IPS DF 4.7 (cell line): Measurements from ENCODE around the gene SMAD7.

Source experiments
- DNase-seq: peaks from one replicate; pipeline ENCODE4 v3.0.0-alpha.2; 2013; ENCODE audit warnings: low spot score; ENCODE audit errors: extremely low read depth

SMAD7 gene, protein sequence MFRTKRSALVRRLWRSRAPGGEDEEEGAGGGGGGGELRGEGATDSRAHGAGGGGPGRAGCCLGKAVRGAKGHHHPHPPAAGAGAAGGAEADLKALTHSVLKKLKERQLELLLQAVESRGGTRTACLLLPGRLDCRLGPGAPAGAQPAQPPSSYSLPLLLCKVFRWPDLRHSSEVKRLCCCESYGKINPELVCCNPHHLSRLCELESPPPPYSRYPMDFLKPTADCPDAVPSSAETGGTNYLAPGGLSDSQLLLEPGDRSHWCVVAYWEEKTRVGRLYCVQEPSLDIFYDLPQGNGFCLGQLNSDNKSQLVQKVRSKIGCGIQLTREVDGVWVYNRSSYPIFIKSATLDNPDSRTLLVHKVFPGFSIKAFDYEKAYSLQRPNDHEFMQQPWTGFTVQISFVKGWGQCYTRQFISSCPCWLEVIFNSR

DNA sequence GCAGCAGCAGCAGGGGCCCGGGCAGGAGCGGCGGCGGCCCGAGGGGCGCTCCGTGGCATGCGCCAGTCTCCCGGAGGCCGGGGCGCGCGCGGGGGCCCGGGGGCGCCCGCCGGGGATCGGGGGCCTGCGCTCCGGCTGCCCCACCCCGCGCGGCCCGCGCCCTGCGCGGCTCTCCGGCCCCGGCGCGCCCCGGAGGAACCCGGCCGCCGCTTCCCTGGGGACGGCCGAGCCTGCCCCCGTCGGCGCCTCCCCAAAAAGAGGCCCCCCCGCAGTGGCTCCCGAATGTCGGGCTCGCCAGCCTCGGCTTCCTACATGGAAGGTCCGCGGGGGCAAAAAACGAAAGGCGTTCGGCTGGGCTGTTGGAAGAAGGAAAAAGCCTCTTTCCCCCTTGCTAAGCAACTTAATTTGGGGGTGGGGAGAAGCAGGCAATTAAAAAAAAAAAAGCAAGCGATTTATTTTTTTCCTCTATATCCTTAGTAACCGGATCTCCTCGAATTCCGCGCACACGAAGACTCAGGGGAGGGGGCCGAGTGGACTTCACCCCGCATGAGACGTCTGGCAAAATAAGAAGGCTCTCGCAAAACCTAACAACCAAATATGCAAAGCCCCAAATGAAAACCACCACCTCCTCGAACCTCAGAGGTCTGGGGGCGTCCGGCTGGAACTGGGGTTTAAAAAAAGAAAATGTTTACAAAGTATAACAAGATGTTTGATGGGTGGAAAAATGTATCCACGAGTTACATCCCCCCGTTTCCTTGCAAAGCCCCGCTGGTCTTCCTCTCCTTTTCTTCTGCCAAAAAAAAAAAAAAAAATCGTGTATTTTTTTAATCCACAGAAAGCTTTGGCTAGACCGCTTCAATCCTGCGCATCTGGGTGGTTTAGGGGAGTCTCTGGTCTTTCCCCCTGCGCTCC lies at the start of gene SMAD7:
Gene SMAD7 (minus strand): TSS at position 430 of the 912 bp plus-strand sequence. CDS start 541 bp downstream, outside the sequence.
- DNase-seq, result no peak

DNA sequence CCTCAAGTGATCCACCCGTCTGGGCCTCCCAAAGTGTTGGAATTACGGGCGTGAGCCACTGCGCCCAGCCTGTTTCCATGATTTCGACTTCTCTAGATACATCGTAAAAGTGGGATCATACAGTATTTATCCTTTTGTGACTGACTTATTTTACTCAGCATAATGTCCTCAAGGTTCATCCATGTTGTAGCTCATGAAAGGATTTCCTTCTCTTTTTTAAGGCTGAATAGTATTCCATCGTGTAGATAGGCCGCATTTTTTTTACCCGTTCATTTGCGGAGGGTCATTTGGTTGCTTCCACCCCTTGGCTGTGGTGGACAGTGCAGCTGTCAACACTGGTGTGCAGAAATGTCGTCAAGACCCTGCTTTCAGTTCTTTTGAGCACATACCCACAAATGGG lies 48.8 kb upstream of the SMAD7 start:
- no peak for DNase-seq

DNA sequence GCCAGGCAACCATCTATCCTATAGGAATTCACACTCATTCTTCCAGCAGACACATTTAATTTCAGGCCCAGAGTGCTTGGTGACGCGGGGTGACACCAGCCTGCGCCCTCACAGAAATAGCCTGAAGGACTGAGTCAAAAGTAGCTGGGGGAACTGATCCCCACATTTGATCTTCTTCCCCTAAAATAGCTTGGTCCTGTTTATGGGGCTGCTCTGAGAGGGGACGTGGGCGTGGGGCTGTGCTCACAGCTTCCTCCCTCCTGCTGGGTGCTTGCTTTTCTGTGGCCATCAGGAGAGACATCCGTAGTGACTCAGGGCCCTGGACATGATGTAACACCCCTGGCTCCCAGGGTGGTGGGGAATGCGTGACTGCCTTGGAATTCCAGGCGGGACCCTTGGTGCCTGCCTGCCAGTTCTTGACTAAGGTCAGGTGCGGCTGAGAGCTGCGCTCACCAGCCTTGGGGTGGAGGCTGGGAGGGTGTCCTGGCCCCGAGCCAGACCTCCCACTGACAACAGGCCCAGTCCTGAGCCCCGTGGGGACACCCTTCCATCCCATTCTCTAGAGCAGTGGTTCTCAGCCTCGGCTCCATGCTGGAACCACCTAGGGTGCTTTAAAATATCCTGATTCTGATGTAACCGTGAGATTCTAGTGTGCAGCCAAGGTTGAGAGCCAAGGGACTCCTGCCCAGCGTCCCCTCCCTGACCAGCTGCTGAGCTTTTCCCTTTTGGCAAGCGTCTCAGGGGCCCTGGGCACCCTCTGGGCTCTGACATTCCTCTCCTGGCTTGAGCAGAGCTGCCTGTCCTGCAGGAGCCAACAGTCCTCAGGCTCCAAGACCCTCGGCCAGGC lies 47.4 kb upstream of the SMAD7 start:
- no peak for DNase-seq

DNA sequence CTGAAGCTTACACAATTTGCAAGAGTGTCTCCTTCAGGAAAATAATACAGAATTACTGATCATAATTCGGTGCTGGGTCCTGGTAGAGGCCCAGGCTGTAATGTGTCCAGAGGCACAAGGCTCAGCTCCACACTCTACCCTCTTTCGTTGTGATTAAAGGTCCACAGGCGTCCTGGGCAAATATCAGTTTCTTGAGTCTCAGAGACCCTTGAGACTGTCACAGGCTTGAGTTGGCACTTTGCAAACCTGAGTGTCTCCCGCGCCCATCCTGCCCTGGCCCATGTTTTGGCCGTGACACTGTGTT lies 46.9 kb upstream of the SMAD7 start:
- DNase-seq, result no peak

DNA sequence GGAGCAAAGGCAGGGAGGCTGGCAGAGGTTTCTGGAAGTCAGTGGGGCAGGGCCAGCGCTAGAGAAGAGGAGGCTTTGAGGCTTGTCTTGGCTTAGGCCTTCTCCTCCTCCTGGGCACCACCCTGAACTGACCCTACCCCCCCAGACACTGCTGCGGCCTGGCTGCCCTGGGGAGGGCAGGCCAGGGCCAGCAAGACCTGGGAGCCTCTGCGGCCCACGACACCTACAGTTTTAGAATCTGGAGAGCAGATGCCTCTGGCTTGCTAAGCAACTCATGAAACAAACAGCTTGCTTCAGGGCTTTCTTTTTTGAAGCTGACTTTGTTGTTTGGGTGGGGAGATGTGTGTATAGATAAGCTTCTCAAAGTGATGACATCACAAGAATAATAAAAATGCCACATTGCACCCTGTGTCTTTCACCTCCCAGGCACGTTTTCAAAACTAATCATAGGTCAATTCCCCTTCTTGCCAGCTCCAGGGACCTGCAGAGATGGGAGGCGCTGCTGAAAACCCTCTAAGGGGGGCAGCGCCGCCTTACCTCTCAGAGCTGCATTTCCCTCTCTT lies 46.2 kb upstream of the SMAD7 start:
- no peak for DNase-seq

DNA sequence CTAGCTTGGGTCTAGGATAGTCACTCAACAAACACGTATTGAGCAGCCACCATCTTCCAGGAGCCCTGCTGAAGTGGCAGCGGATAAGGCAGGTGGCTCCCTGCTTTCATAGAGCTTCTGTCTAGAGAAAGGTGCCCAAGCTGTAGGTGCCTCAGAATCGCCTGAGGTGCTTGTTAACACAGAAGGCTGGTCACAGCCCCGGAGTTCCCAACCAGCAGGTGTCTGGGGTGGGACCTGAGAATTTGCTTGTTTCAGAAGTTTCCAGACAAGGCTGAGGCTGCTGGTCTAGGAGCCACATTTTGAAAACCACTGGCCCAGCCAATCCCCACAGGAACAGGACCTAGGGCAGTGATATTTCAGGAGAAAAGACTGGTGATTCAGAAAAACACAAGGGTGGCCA lies 45.3 kb upstream of the SMAD7 start:
- no peak for DNase-seq

DNA sequence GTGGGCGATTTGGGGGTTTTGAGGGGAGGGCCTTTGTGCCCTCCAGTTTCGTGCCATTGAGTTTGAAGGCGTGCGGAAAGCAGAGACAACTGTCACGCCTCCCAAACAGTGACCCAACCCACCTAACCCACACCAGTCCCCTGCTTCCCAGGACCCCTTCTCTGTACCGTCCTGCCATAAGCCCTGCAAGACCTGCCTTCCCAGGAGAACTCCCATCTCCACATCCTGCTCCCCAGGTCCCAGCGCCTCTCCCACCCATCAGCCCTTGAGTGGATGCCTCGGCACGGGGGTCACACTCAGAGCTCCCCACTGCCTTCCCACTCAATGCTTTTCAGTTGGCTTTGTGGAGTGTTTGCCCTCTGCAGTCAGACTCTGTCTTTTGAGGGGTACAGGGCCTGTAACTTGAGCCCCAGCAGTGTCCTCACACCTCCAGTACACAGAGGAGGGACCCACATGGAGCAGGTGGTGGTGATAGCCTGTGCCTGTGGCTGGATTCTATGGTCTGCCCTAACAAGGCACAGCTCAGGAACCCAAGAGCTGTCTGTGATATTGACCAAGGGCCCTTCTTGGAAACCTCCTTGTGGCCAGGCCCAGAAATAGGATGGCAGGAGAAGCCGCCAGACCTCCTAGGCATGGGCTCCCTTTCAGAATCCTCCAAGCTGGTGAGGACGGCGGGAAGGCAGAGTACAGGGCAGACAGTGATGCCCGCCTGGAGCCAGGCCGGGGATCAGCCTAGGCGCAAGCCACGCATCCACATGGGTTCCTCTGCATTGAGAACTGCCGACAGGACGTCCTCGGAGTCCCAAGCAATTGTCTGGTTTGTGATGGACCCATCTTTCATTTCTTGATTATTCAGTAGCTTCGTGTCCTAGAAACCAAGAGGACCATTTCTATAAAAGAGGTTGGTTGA lies 44.4 kb upstream of the SMAD7 start:
- DNase-seq, result no peak

DNA sequence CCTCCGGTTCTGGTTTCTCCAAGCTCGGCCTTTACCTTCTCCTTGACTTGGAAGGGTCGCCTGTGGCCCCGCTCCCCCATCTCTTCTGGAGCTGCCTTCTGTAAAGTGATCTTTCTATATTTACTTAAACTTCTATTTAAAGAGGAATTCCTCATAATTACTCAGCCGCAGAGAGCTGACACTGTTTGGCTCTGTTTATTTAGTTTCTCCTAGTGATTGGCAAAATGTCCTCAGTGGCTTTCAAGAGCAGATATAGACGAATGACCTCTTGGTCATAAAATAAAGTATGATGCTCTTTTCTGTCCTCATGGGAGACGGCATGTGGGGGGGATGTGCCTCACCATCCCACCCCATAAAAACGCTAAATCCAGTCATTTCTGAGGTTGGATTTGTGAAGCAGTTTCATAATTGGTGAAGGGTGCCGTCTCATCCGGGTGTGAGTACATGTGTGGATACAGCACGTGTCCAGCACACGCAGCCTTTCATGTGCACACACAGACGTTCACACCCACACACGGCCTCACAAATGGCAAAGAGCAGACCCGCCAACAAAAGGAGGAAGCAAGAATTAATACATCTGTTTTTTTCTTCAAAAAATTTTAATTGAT lies 43.4 kb upstream of the SMAD7 start:
- DNase-seq, result no peak

DNA sequence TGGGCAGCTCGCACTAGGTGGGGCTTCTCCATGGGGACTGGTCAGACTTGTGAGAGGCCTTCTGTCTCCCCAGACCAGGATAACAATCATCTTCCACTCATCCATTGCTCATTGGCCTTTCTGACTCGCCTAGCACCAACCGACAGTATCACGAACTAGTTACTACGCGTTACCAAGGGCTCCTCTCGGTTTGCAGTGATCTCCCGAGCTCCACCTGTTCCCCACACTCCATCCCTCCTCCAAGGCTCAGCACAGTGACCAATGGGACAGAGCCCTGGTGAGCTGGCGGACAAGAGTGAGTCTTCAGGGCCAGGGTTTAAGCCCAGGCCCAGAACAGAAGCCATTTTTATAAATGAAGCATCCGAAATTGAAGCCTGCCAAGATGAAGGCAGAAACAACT lies 42.8 kb upstream of the SMAD7 start:
- no peak for DNase-seq

DNA sequence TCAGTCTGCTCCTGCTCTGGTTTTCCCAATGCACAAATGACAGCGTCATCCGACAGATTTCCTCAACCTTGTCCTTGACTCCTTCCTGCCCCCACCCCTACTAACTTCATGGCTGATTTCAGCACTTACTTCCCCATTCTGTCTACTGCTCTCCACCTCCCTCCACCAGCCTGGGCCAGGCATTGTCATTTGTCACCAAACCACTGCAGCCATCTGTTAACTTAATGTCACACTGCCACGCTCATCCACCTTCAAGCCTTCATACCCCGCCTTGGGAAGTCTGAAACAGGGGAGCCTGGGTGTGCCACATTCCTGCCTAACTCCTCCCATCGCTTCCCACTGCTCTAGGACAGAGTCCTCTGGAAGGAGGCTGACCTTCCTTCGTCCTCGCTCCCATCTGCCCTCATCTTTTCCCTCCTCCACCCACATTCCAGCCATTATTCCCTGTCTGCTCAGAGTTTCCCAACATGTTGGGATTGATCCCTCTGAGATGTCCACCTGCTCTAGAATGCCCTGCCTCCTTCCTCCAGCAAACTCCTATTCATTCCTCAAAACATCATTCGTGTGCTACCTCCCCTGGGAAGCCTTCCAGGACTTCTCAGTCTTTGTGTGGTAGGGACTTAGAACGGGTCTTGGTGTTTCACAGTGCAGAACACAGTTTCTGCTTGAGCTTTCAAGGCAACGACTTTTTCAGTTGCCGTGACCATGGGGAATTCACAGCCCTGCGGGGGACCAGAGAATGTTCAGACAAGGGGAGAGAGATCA lies 42.2 kb upstream of the SMAD7 start:
- DNase-seq, result no peak

DNA sequence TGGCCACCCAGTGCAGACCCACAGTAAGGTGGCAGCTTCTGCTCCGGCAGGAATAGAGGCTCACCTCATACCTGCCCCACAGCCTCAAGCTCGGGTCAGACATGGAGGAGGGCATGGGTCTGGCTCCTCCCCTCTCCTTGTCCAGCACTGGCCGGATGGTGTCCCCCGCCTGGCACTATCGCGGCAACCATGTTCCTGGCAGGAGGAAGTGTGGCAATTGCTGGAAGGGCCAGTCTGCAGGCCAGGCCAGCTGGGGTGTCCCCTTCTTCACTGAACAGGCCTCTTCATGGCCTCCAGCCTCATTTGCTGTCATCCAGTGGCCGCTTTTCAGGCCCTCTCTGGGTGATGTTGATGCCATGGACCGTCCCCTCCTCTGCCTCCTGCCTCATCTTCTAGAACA lies 41.4 kb upstream of the SMAD7 start:
- no peak for DNase-seq

DNA sequence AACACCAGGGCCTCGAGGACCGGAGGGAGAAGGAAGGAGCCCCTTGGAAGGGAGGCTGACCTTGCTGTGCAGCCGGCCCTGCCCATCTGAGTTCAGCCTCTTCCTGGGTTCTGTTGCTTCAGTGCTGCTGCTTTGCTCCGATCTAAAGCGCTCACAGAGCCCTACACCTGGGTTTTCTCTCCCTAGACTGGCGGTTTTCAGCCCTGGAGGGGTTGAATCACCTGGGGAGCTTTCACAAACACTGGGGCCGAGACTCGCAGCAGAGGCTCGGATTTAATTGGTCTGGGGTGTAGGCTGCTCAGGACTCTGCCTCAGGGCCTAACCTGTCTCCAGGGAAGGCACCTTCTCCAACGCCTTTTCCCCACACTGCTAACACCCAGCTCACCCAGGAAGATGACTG lies 40.9 kb upstream of the SMAD7 start:
- DNase-seq, result no peak

DNA sequence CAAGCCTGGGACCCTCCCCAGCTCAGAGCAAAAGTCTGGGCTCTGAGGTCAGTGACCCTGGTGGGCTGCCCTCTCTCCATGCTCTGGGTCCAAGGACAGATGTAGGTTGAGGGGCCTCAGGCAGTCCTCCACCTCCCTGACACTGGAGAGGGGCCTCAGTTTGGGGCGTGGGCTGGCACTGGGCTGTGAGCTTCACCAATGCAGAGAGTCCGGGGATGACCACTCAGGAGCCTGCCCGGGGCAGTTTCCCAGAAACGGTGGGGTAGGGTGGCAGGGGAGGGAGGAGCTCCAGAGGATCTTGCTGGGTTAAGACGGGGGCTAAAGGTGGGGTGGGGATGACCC lies 40.5 kb upstream of the SMAD7 start:
- DNase-seq, result no peak

DNA sequence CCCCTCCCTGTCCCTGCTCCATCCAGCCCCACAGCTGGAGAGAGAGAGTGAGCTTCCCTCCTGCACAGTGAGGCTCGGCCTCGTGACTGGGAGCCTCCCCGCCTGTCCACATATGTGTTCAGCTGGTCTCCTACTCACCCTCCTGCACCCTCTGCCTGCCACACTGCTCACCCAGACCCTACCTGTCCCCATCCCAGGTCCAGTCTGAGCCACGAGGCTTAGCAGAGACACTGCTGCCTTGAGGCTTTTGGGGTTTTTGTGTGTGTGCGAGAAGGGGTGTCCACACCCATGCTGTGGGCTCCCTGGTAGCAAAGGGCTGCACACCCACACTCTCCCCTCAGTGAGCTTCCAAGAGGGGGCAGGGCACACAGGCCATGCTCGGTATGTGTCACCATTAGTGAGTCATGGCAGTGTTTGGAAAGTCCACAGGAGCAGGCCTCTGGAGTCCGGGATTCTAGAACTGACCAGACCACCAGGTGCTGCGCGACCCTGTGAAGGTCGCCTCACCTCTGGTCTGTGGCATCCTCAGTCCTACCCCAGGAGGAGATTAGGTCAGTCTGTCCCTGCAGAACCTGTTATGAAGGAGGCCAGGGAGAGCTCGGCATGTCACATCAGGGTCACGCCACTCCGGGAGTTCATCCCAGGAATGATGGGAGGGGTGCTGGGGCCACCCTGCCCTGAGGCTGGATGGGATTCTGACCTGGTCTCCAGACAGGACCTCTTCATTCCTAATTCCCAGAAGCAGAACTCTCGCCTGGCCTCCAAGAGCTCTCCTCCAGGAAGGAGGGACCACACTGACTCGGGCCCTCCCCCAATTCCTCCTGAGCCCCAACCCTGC lies 39.9 kb upstream of the SMAD7 start:
- no peak for DNase-seq

DNA sequence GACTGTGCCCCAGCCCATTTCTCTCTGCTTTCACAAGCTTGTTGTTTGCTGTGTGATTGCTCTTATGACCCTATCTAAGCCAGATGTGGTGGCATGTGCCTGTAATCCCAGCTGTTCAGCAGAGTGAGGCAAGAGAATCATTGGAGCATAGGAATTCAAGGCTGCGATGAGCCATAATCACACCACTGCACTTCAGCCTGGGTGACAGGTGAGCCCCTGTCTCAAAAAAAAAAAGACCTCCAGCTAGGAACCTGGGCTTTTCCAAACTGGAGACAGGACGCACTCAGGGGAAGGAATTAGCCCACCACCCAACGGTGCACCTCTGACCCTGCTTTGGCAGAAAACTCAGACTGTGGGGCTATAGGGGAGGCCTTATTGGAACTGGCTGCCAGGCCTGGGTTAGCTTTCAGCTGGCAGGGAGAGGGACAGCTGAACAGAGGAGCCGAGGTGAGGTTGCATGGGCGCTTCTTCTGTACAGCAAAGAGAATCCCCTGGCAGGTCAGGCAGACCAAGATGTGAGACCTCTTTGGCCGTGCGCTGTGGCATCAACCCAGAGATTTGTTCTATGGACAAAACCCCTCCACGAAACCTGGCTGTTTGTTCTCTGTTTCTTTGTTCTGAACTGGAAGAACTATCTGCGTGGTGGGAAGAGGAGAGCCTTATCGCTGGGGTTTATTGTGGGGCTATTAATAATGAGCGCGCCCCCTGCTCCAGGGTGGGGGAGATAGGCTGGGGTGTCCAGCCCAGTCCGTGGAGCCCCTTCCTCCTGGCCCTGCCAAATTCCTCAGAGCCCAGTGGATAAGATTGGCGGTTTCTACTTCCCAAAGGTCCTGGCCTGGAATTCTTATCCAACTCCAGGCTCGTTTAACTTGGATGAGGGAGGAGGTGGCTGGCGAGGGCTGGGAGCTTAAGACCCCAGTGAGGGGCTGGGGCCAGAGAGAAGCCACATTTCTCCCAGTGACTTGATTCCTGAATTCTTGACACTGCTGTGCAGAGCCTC lies 38.8 kb upstream of the SMAD7 start:
- no peak for DNase-seq

DNA sequence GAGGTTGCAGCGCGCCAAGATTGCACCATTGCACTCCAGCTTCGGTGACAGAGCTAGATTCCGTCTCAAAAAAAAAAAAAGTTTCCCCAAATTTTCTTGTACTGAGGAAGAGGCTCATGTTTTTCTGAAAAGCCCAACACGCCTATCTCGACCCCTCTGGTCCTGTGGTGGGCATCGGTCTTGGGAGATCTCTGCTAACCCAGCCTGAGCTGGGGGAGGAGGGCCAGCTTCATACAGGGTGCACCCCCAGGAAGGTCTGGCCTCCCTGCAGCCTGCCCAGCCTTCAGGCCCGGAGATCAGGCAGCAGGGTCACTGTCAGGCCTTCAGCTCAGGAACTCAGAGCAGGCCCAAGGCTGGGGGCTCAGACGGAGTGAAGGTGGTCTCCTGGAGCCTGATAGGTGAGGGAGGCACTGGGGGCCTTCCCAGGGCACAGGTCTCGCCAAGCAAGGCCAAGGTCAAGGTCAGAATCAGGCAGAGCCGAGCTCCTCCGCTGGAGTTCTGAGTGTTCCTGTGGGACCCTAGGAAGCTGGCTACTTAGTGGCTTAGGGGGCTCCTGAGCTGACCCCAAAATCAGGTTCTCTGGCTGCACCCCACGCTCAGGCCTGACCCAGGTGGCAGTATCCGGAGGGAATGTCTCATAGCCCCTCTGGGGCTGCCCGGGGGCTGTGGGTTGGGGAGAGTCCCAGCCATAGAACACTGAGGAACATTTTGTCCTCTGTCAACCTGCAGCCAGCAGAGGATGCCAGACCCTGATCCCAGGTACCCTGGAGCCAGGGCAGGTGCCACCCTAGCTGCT lies 37.9 kb upstream of the SMAD7 start:
- DNase-seq, result no peak
